HEK293 (cell line): Measurements from ENCODE around the gene MDM4.

Experiments used
- KLF10 ChIP-seq: fragments of 450-650 bp; IDR thresholded peaks from 2 replicates; pipeline ENCODE4 v1.5.1; 2018; ENCODE audit warnings: missing biosample characterization, mild to moderate bottlenecking, missing genetic modification characterization
- MYNN ChIP-seq: fragments of 450-650 bp; formaldehyde crosslinking; IDR thresholded peaks from 2 replicates; pipeline ENCODE4 v1.5.1; 2016; ENCODE audit warnings: missing biosample characterization, missing genetic modification characterization, borderline replicate concordance
- RBAK ChIP-seq: fragments of 450-650 bp; formaldehyde crosslinking; IDR thresholded peaks from 2 replicates; pipeline ENCODE4 v1.5.1; 2016; ENCODE audit warnings: missing biosample characterization, missing genetic modification characterization
- SALL2 ChIP-seq: fragments of 450-650 bp; formaldehyde crosslinking; IDR thresholded peaks from 2 replicates; pipeline ENCODE4 v1.5.0; 2017; ENCODE audit warnings: missing biosample characterization, mild to moderate bottlenecking, missing genetic modification characterization, borderline replicate concordance
- ZFP69B ChIP-seq: fragments of 450-650 bp; formaldehyde crosslinking; IDR thresholded peaks from 2 replicates; pipeline ENCODE4 v1.5.1; 2016; ENCODE audit warnings: missing biosample characterization, missing genetic modification characterization
- ZNF629 ChIP-seq: fragments of 450-650 bp; formaldehyde crosslinking; IDR thresholded peaks from 2 replicates; pipeline ENCODE4 v1.5.1; 2017; ENCODE audit warnings: missing biosample characterization, missing genetic modification characterization
- ZNF707 ChIP-seq: fragments of 450-650 bp; formaldehyde crosslinking; IDR thresholded peaks from 2 replicates; pipeline ENCODE4 v1.5.1; 2016; ENCODE audit warnings: missing biosample characterization, missing genetic modification characterization
- ZXDB ChIP-seq: fragments of 450-650 bp; formaldehyde crosslinking; IDR thresholded peaks from 2 replicates; pipeline ENCODE4 v1.5.1; 2016; ENCODE audit warnings: missing biosample characterization, missing genetic modification characterization
- TF ChIP-seq, protein P1 (sequence below): fragments of 450-650 bp; formaldehyde crosslinking; IDR thresholded peaks from 2 replicates; pipeline ENCODE4 v1.5.1; 2016; ENCODE audit warnings: missing biosample characterization, missing genetic modification characterization
- TF ChIP-seq, protein P2 (sequence below): fragments of 450-650 bp; formaldehyde crosslinking; IDR thresholded peaks from 2 replicates; pipeline ENCODE4 v1.5.1; 2016; ENCODE audit warnings: missing biosample characterization, missing genetic modification characterization, low read depth

DNA sequence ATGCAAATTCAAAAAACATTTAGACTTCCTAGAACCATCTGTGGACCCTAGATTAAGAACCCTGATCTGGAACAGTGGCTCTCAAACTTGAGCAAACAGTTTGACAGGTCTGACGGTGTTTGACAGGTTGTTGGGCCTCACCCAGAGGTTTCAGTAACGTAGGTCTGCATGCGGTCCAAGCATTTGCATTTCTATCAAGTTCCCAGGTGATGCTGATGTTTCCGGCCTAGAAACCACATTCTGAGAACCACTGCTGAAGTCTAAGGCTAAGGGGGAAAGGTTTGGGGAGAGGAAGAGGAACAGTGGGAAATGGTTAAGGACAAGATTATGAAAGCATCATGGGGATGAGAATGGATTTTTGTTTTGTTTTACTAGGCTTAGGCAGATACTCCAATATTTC, 48.6 kb downstream of the MDM4 start:
- no peak for TF ChIP-seq MYNN (tag by site-specific recombination)
- TF ChIP-seq ZNF707 (tag by site-specific recombination) = no peak
- TF ChIP-seq, protein P1, sequence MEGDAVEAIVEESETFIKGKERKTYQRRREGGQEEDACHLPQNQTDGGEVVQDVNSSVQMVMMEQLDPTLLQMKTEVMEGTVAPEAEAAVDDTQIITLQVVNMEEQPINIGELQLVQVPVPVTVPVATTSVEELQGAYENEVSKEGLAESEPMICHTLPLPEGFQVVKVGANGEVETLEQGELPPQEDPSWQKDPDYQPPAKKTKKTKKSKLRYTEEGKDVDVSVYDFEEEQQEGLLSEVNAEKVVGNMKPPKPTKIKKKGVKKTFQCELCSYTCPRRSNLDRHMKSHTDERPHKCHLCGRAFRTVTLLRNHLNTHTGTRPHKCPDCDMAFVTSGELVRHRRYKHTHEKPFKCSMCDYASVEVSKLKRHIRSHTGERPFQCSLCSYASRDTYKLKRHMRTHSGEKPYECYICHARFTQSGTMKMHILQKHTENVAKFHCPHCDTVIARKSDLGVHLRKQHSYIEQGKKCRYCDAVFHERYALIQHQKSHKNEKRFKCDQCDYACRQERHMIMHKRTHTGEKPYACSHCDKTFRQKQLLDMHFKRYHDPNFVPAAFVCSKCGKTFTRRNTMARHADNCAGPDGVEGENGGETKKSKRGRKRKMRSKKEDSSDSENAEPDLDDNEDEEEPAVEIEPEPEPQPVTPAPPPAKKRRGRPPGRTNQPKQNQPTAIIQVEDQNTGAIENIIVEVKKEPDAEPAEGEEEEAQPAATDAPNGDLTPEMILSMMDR (tag by site-specific recombination) = no peak
- no peak for TF ChIP-seq ZNF629 (tag by site-specific recombination)
- no peak for TF ChIP-seq KLF10 (tag by site-specific recombination)
- no peak for TF ChIP-seq ZXDB (tag by site-specific recombination)
- no peak for TF ChIP-seq RBAK (tag by site-specific recombination)
- no peak for TF ChIP-seq ZFP69B (tag by site-specific recombination)
- TF ChIP-seq, protein P2, sequence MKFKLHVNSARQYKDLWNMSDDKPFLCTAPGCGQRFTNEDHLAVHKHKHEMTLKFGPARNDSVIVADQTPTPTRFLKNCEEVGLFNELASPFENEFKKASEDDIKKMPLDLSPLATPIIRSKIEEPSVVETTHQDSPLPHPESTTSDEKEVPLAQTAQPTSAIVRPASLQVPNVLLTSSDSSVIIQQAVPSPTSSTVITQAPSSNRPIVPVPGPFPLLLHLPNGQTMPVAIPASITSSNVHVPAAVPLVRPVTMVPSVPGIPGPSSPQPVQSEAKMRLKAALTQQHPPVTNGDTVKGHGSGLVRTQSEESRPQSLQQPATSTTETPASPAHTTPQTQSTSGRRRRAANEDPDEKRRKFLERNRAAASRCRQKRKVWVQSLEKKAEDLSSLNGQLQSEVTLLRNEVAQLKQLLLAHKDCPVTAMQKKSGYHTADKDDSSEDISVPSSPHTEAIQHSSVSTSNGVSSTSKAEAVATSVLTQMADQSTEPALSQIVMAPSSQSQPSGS (tag by site-specific recombination) = no peak
- TF ChIP-seq SALL2 (tag by site-specific recombination) = no peak
